NB4 (cell line): Measurements from ENCODE around the gene GPR171.
A peak's percentile ranks its signal among the peaks of the same experiment; 100 is the strongest.

ENCODE experiments used
- DNase-seq: peaks from one replicate; pipeline ENCODE4 v3.0.0; 2010; ENCODE audit warnings: low read depth
- H3K4me3 ChIP-seq: one replicate; pipeline ENCODE4 v1.5.1; 2011; ENCODE audit warnings: mild to moderate bottlenecking, low read depth, low read length, moderate library complexity
- CTCF ChIP-seq: IDR thresholded peaks from one replicate; pipeline ENCODE4 v1.5.1; 2012; ENCODE audit warnings: low read depth, low read length
- MYC ChIP-seq: IDR thresholded peaks from 2 replicates; pipeline ENCODE4 v1.6.1; 2011; ENCODE audit warnings: low read depth, low read length
- POLR2A ChIP-seq: IDR thresholded peaks from 2 replicates; pipeline ENCODE4 v1.6.1; 2011; ENCODE audit warnings: mild to moderate bottlenecking; ENCODE audit not compliant: insufficient read length; ENCODE audit errors: extremely low read depth
- TF ChIP-seq, protein P1 (sequence below): IDR thresholded peaks from 2 replicates; pipeline ENCODE4 v1.6.1; 2011; ENCODE audit warnings: low read depth, low read length

GPR171 gene

GRCh38 chr3:151216641-151217607 is 13.9 kb upstream of the GPR171 start:
- no peak overlapping the region for H3K4me3 ChIP-seq
- no peak for TF ChIP-seq MYC
- no peak for DNase-seq

DNA sequence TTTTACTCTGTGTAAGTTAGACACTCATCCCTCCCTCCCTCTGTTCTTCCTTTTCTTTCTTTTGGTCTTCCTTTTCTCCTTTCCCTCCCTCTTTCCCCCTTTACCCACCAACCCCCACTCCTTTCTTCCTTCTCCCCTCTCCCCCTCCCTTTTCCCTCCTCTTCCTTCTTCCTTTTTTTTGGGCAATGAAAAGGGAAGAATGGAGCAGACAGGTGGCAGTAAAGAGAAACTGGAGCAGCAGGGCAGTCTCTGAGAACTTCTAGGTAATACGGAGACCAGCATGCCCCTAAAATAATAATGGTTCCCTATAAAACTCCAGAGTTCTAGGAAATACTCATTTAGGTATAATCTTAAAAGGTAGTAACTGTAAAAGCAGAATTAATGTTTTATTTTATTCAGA is 11.4 kb upstream of the GPR171 start:
- TF ChIP-seq MYC: no peak
- H3K4me3 ChIP-seq: no peak overlapping the region
- DNase-seq: no peak

DNA sequence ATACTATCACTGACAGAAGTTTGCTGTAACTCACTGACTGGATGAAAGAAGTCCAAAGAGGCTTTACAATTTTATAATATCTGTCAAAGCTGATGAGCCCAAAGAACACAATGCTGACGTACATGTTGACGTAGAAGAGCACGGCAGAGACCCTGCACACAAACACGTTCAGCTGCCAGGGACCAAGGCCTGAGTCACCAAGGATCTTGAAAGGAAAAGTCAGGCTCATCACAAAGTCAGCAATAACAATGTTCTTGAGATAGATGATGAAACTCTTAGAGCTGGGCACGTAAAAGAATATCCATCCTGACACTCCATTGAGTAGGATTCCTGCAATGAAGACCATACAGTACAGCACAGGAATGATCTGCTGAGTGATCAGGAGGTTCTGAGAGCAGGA is 10.9 kb upstream of the GPR171 start:
- no peak for DNase-seq
- no peak for TF ChIP-seq MYC
- no peak for TF ChIP-seq CTCF
- no peak for TF ChIP-seq POLR2A
- TF ChIP-seq, protein P1, sequence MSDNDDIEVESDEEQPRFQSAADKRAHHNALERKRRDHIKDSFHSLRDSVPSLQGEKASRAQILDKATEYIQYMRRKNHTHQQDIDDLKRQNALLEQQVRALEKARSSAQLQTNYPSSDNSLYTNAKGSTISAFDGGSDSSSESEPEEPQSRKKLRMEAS: no peak

GRCh38 chr3:151213151-151213550 is 10.1 kb upstream of the GPR171 start:
- TF ChIP-seq, protein P1: no peak
- H3K4me3 ChIP-seq: no peak overlapping the region
- no peak for DNase-seq

More for the DNA sequence above, 10.9 kb upstream of the GPR171 start:
- H3K4me3 ChIP-seq: no peak overlapping the region

- H3K4me3 ChIP-seq: no peak overlapping the region
- TF ChIP-seq, protein P1: no peak
- TF ChIP-seq POLR2A: no peak
- TF ChIP-seq MYC: no peak
- TF ChIP-seq CTCF: no peak
- peak; percentile 15 for DNase-seq
Observed at GRCh38 chr3:151210676-151211381, 7.8 kb upstream of the GPR171 start.

DNA sequence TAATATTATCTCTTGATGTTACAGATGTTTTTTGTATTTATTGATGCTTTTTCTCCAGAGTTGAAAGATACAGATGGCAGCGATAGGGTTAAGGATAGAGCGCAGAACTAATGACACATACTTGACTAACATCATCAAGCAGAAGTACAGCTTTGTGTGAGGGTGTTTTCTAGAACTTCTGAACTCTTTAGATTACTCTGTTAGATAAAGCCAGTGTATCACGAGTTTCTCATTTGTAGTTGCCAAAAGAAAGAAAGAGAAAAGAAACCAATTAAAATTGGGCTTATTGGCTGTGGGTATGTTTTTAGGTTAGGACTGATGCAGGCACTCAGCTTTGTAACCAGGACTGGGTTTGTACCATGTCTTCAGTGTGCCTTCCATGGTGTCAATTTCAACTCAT is 6.6 kb upstream of the GPR171 start:
- no peak overlapping the region for H3K4me3 ChIP-seq
- TF ChIP-seq CTCF: no peak
- no peak for TF ChIP-seq MYC
- no peak for TF ChIP-seq POLR2A
- TF ChIP-seq, protein P1: no peak
- no peak for DNase-seq

DNA sequence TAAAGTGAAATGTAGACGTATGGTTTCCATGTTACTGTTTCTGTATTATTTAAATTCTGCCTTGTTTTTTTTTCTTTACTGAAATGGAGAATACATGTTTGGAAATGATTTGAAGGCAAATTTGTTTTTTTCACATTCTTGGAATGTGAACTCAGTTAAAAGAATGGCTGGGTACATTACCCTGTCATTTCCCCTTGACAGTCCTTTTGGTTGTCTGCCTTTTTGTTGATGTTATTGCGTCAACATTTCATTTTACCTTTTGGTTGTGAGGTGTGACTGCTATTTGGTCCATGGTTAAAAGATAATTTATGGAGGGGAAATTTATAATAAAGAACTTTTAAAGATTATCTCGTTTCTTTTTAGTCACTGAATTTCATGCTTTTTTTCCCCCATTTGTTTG is 3.2 kb upstream of the GPR171 start:
- TF ChIP-seq, protein P1: no peak
- no peak for TF ChIP-seq MYC
- no peak overlapping the region for H3K4me3 ChIP-seq
- no peak for DNase-seq
